ENCODE results near the gene PMFBP1.

Gene PMFBP1, protein sequence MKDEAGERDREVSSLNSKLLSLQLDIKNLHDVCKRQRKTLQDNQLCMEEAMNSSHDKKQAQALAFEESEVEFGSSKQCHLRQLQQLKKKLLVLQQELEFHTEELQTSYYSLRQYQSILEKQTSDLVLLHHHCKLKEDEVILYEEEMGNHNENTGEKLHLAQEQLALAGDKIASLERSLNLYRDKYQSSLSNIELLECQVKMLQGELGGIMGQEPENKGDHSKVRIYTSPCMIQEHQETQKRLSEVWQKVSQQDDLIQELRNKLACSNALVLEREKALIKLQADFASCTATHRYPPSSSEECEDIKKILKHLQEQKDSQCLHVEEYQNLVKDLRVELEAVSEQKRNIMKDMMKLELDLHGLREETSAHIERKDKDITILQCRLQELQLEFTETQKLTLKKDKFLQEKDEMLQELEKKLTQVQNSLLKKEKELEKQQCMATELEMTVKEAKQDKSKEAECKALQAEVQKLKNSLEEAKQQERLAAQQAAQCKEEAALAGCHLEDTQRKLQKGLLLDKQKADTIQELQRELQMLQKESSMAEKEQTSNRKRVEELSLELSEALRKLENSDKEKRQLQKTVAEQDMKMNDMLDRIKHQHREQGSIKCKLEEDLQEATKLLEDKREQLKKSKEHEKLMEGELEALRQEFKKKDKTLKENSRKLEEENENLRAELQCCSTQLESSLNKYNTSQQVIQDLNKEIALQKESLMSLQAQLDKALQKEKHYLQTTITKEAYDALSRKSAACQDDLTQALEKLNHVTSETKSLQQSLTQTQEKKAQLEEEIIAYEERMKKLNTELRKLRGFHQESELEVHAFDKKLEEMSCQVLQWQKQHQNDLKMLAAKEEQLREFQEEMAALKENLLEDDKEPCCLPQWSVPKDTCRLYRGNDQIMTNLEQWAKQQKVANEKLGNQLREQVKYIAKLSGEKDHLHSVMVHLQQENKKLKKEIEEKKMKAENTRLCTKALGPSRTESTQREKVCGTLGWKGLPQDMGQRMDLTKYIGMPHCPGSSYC

GRCh38 chr16:72172105-72173034 lies at the start of gene PMFBP1:
Gene PMFBP1 (minus strand): TSS chr16:72172155. CDS start chr16:72171208, 947 bp downstream.
- DNase-seq (ENCODE audit: low read depth in 3 of 3), result peak; percentile 3 to 19 (median 15)

DNA sequence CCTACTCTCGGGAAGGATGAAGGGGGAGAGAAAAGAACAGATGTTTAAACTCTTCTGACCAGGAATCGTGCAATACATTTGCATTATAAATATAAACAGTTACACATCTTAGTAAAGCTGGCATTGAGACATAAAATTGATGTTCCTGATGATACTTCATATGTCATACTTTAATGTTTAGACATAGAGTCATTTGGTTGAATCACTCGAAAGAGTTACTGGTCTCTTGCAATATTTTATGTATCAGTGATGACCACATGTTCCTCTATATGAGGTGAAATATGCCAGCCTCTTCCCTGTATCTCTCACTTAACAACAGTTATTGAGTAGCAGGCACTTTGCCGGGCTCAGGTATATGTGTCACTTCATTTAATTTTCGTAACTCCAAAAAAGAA lies 49.7 kb upstream of the PMFBP1 start:
- DNase-seq (ENCODE audit: low read depth in 3 of 3), result no peak

DNA sequence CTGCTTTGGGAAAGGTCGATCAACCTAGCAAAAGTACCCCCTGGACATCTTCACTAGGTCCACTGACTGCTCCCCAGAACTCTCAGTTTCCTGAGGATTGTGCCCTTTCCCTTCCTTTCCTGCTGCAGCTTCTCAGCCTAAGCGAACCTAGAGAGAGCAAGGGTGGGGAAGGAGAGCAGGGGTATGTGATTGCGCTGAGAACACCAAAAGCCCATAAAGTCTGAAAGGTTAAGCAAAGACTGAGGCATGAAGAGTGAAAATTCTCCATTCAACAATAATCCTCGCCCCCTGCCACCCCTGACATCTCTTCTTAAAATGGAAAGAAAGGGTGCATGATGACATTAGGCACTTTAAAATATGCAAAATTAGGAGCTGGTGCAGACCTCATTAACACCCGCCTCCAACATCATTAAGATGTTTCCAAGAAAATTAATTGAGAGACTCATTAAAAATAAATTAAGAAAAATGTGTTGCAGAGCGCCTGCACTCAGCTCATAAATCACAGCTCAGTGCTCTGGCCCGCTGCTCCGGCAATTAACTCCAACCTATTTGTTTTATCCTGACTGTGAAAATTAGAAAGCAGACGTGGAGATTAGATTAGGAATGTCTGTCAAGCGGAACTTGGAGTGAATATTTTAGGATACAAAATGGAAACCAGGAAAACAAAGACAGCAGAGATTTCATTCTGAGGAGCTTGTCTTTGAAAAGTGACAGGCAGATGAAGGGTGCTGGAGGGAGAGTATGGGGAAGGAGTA lies 49.1 kb upstream of the PMFBP1 start:
- no peak for DNase-seq (ENCODE audit: low read depth in 3 of 3)

DNA sequence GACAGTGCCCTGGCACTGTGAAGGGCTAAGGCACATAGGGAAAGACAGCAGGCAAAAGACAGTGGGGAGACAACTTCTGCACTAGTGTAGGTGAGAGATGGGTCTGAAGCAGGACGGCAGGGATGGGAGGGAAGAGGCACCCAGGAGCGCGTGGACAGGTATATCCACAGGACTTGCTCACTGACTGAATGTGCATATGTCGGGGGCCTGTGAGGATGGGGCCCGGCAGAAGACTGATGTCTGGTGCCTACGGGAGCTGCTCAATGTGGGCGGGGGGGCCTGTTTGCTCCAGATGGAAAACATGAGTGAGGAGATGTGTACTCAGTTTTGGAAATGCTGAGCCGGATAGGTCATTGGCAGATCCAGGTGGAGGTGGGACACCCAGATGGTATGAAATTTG lies 47.3 kb upstream of the PMFBP1 start:
- DNase-seq (ENCODE audit: low read depth in 3 of 3), result no peak

DNA sequence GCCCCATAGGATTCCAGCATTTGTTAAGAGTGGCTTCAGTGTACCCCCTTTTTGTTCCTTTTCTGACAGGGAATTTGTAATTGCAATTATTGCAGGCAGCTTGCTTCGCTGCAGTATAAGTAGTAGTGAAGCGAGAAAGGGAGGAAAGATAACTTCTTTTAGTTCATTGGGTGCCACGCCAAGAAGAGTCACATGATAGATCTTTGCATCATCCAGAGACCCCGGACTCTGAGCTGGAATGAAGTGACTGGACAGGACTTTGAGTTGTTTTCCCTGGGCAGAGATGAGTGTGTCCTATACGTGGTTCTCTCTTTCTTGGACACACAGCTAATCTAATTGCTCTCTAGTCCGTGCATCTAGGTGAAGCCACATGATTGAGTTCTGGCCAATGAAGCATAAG lies 44.8 kb upstream of the PMFBP1 start:
- DNase-seq (ENCODE audit: low read depth in 3 of 3), result no peak

DNA sequence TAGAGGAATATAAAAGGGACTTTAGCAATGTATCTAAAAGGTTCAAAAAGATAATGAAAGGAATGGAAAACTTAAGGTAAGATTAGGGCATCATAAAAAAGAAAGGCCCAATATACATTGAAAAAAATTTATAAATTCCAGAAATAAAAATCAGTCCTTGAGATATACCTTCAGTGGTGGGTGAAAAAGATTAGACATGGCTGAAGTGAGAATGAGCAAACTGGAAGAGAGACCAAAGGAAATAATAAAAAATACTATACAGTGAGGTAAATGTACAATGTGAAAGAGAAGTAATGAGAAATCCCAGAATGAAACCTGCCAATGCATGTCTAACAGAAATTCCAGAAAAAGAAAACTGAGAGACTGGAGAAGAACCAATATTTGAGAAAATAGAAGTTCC lies 42.9 kb upstream of the PMFBP1 start:
- no peak for DNase-seq (ENCODE audit: low read depth in 3 of 3)

DNA sequence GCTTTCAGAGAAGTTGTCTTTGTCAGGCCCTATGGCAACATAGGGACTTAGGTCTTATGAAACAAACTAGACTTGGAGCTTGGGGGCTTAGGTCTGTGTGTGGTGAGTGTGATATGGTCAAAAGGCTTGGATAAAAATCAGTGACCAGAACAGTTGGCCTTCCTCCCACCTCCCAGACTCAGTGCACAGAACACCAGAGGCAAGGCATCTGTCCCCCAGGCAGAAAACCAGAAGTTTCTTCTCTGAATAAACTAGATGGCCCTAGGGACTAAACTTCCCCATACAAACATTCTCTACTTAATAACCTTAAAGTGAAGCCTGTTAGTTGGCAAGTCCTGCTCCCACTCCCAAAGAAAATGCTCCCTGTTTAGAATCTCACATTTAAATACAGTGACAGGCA lies 39.2 kb upstream of the PMFBP1 start:
- DNase-seq (ENCODE audit: low read depth in 3 of 3), result no peak

DNA sequence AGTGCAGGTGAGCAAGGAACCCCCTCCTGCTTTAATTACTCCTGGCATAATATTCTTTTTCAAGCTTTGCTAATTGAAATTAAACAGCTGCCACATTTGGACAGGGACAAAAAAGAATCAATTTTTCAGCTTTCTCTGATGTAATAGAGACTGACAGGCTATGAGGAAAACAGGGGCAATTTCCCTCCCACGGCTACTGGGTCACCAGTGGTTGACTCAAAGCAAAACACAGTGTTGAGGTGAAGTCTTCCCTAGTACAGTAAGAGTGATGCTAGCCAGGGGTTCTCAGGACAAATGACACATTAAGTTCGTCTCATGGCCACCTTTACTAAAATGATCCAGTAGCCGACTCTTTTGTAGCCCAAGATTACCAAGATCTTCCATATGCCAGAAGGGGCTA lies 38.6 kb upstream of the PMFBP1 start:
- DNase-seq (ENCODE audit: low read depth in 3 of 3), result no peak

DNA sequence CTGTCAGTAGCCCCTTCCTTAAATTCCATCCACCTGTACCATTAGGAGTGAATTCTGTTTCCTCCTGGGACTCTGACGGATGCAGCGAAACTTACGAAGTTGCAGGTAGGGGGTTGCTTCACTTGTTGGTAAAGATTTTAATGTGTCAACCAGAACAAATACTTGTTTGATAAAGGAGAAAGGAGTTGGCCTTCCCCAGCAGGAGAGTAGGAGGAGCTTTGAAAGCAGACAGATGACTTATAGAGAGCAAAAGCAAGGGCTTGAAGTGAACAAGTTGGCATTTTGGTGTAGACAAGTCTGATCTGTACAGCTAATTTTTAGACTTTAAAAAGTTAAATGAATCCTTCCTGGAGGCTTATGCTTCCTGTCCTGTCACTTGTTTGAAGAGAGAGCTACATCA lies 38.1 kb upstream of the PMFBP1 start:
- DNase-seq (ENCODE audit: low read depth in 3 of 3), result no peak

DNA sequence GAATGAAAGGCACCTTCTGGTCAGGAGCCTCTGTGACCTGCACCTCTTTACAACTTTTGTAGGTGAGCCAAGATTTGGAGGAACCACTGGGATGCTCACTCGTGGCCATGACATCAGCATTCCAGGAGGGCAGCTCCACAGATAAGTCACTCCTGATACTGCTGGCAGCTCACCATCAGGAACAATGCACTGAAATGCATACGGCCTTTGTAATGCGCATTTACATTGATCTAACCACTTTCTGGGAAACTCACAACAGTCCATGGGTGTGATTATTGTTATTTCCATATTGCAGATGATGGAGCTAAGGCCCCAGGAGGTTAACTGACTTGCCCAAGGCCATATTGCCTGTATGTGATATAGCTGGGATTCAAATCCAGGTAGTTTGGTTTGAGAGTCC lies 34.3 kb upstream of the PMFBP1 start:
- DNase-seq (ENCODE audit: low read depth in 3 of 3), result no peak

- DNase-seq (ENCODE audit: low read depth in 3 of 3), result peak in 1 of 3 donors; percentile 8
These were observed 31.4 kb upstream of the PMFBP1 start for GRCh38 chr16:72203401-72203800.

GRCh38 chr16:72202014-72202413 lies 30.1 kb upstream of the PMFBP1 start:
- peak in 1 of 3 donors; percentile 0 for DNase-seq (ENCODE audit: low read depth in 3 of 3)

- DNase-seq (ENCODE audit: low read depth in 3 of 3), result no peak
These were observed 29.4 kb upstream of the PMFBP1 start for GRCh38 chr16:72201387-72201786.

DNA sequence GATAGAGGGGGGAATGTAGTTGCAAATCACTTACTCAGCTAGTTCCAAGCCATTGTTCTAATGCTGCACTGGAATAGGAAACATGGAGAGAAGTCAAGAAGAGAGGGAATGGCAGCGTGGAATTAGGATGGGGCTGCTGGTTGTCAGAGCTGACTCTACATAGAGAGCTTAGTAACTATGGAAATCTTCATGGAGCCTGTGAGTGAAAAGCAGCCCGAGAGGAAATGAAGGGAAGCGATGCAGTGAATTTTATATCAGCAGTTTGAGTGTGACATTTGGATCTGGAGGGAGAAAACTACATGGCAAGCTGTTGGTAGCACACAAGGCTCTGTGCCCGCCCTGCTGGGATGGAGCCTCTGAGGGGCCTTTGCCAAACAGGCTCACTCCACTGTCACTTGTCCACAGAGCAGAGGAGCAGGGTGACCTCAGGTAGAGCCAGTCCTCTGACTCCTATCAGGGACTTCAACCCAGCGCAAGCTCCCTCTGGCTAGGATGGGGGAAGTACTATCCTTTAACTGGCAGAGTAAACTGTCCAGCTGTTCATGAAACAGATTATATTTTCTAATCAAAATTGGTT lies 27.9 kb upstream of the PMFBP1 start:
- no peak for DNase-seq (ENCODE audit: low read depth in 3 of 3)

DNA sequence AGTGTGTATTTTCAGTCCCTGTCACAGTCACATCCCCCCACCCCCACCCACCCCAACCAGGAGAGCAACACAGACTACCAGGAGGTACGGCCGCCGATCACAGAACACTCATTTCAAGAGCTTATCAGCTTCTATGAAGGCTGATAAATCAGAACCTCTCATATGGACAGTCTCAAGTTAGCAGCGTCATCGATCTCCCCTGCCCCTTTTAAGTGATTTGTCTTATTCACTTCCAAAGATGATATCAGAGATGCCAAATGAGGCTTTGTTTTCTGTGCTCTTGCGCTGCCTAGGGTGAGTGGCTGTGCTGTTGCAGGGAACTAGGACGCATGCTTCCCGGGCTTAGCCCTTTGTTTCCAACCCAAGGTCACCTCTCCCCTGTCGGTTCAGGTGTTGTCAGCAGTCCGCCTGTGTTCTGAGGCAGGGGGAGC lies 26.8 kb upstream of the PMFBP1 start:
- no peak for DNase-seq (ENCODE audit: low read depth in 3 of 3)

DNA sequence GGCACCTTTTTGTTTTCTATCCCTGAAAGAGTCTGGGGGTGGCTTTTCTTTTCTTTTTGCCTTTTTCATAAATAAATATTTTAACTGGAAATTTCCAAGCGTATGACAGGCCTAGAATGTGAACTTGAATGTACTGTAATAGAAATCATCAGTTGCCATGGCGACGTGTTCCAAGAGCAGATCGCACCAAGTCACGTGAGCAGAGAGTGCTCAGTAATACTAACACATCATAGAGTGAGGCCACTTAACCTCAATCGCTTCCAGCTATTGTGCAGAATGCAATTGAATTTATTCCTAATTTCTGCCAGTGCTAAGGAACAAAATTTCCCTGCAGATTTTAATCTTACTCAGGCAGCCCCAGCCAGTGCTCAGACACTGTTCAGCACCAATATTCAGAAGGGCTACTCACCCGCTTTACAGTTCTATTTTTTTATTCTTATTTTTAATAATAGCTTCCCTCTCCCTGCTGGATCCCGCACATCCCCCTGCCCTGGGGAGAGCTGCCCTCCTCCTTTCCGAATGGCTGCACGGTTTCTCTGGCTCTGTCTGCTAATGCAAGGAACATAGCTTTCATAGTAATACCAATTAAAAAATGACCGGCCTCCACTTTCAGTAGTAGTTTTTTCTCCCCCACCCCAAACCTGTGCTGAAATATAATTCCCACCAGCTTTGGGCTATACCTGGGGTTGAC lies 26.2 kb upstream of the PMFBP1 start:
- DNase-seq (ENCODE audit: low read depth in 3 of 3), result no peak

DNA sequence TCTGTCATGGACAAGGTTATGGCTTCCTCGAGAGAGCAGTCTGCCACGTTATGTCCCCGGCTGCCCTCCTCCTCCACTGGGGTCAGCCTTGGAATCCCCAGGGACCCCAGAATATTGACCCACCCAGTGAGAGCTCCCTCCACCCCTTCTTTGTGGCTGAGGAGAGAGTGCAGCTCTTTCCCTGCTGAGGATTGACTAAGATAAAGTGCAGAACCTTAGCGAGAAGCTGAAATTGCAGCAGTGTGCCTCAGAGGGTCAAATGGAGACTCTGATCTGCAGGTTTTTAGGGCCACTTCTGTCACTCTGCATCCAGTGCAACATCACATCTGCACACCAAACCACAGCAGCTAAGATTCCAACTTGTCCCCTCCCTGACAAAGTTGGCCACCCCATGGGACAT lies 25.6 kb upstream of the PMFBP1 start:
- no peak for DNase-seq (ENCODE audit: low read depth in 3 of 3)

- DNase-seq (ENCODE audit: low read depth in 3 of 3), result no peak
These were observed 23.7 kb upstream of the PMFBP1 start for GRCh38 chr16:72195609-72196008.

- no peak for DNase-seq (ENCODE audit: low read depth in 3 of 3)
These were observed 19.6 kb upstream of the PMFBP1 start for GRCh38 chr16:72191551-72191950.

DNA sequence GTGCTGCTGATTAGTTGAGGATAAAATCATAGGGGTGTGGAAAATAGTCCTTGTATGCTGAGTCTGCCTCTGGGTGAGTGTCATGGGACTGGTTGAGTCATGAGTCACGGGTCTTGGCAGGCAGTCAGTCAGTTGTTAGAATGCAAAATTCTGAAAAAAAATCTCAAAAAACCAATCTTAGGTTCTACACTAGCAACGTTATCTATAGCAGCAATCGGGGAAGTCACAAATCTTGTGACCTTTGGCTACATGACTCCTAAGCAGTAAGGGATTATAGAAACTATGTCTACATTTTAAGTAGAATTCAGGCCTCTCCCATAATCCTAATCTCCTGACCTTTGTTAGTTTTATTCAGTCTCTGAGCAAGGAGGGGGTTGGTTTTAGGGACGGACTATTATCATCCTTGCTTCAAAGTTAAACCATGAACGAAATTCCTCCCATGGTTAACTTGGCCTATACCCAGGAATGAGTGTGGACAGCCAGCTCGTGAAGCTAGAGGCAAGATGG lies 18.0 kb upstream of the PMFBP1 start:
- DNase-seq (ENCODE audit: low read depth in 3 of 3), result no peak
